Dermis lymphatic vessel endothelial cell (primary cell): ENCODE measurements around the gene PDGFA. TPM values are rescaled to one million over a fixed set of nuclear protein-coding genes. Genes with fewer than 3 reads are reported as not detected.

Source experiments
- total RNA-seq: library from RNA; depleted of rRNA; stranded (reverse); fragments of >200 nt; gene quantifications from 2 replicates; pipeline ENCODE4 v1.2.1, GENCODE V29; 2014

PDGFA gene
- total RNA-seq, result 49.2 and 97.9 TPM in 2 replicates

DNA sequence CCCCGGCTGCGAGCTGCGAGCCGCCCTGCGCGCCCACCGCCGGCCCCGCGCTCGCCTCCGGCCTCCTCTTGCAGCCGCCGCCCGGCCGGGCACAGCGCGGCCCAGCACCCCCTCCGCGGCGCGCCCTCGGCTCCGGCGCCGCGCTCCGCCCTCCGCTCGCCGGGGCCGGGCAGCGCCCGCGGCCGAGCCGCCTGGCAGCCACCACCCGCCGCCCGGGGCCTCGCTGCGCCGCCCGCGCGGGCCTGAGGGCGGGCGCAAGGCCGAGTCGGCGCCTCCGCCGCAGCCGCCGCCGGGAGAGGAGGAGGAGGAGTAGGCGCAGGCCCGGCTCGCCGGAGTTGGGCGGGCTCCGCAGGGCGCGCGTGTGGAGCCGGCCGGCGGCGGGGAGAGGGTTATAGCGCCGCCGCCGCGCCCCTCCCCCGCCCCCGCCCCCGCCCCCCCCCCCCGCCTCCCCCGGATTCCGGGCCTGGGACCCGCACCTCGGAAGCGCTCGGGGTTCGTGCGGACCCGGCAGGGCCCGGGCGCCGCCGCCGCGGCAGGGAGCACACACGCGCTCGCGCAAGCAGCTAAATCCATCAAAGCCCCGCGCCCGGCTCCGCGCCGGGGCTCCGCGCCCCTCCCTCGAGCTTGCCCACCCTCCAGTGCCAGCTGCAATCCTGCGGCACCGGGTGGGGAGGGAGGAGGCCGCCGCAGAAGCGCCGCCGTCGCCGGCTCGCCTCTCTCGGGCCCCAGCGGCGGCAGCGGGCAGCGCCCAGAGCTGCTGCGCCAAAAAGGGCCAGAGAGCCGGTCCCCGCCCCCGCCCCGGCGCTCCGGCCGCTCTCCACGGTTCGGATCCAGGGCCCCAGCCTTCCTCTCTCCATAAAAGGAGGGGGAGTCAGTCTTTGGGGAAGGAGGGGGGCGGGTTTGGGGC lies at the start of gene PDGFA:
Gene PDGFA (minus strand): TSS at position 363 of the 907 bp plus-strand sequence. CDS start 845 bp downstream, outside the sequence.

Other genes starting within 250 kb of the PDGFA start
- gene FOXL3, start 229.7 kb downstream of the PDGFA start, total RNA-seq, result not detected in 2 replicates
- gene DNAAF5, start 206.9 kb upstream of the PDGFA start, total RNA-seq, result 9.6 and 14.3 TPM in 2 replicates
- gene PRKAR1B, start 207.4 kb upstream of the PDGFA start, total RNA-seq, result 59.9 and 66.4 TPM in 2 replicates